ENCODE data around the gene HIPK2.
A peak's percentile ranks its signal among the peaks of the same experiment; 100 is the strongest.

The HIPK2 gene

GRCh38 chr7:139713061-139713460 is 64.7 kb downstream of the HIPK2 start:
- DNase-seq = no peak

GRCh38 chr7:139711991-139712743 is 65.6 kb downstream of the HIPK2 start:
- no peak for DNase-seq

- no peak for DNase-seq
Measured at GRCh38 chr7:139710036-139710435, 67.8 kb downstream of the HIPK2 start.

- no peak for DNase-seq
Measured at GRCh38 chr7:139709485-139709884, 68.3 kb downstream of the HIPK2 start.

GRCh38 chr7:139708541-139708940 is 69.3 kb downstream of the HIPK2 start:
- no peak for DNase-seq

GRCh38 chr7:139706837-139707236 is 71.0 kb downstream of the HIPK2 start:
- DNase-seq = peak in 1 of 2 experiments; percentile 11

GRCh38 chr7:139704308-139704879 is 73.4 kb downstream of the HIPK2 start:
- no peak for DNase-seq

- DNase-seq = no peak
Measured at GRCh38 chr7:139703487-139704307, 74.1 kb downstream of the HIPK2 start.

GRCh38 chr7:139702811-139703486 is 74.8 kb downstream of the HIPK2 start:
- no peak for DNase-seq

GRCh38 chr7:139702313-139702731 is 75.5 kb downstream of the HIPK2 start:
- no peak for DNase-seq

GRCh38 chr7:139701908-139702307 is 75.9 kb downstream of the HIPK2 start:
- no peak for DNase-seq

- no peak for DNase-seq
Measured at GRCh38 chr7:139700505-139701235, 77.1 kb downstream of the HIPK2 start.

GRCh38 chr7:139699640-139700504 is 77.9 kb downstream of the HIPK2 start:
- DNase-seq = peak in 1 of 2 experiments; percentile 44

- no peak for DNase-seq
Measured at GRCh38 chr7:139698844-139699243, 79.0 kb downstream of the HIPK2 start.

- no peak for DNase-seq
Measured at GRCh38 chr7:139698278-139698677, 79.5 kb downstream of the HIPK2 start.

GRCh38 chr7:139697056-139697455 is 80.7 kb downstream of the HIPK2 start:
- DNase-seq = no peak

GRCh38 chr7:139696552-139696951 is 81.2 kb downstream of the HIPK2 start:
- no peak for DNase-seq

- DNase-seq = no peak
Measured at GRCh38 chr7:139695588-139695987, 82.2 kb downstream of the HIPK2 start.

- DNase-seq = no peak
Measured at GRCh38 chr7:139695051-139695450, 82.7 kb downstream of the HIPK2 start.

- no peak for DNase-seq
Measured at GRCh38 chr7:139694389-139694676, 83.5 kb downstream of the HIPK2 start.

GRCh38 chr7:139693651-139694388 is 84.0 kb downstream of the HIPK2 start:
- no peak for DNase-seq
